G401 (cell line): Measurements from ENCODE around the gene CMTM1. TPM values are rescaled to one million over a fixed set of nuclear protein-coding genes. Genes with fewer than 3 reads are reported as not detected.
"Not testable (repeated sequence)": the region's sequence is repeated elsewhere in the genome, so short reads cannot be mapped to it uniquely, and the experiment has no call there.

Experiments
- DNase-seq: peaks from one replicate; pipeline ENCODE4 v3.0.0-alpha.2; 2015; ENCODE audit warnings: low spot score
- in situ Hi-C: cut with HindIII; loops from 2 replicates; pipeline ENCODE4 v1.10.0; 2016; ENCODE audit warnings: low sequenced_read_pairs, mixed read lengths
- total RNA-seq: library from RNA; depleted of rRNA; stranded (reverse); fragments of >200 nt; shearing (Covaris generic); gene quantifications from 2 replicates; pipeline ENCODE4 v1.2.3, GENCODE V29; 2014

CMTM1 gene
- total RNA-seq, 1 experiment from 2014 or later = 3.1 TPM

DNA sequence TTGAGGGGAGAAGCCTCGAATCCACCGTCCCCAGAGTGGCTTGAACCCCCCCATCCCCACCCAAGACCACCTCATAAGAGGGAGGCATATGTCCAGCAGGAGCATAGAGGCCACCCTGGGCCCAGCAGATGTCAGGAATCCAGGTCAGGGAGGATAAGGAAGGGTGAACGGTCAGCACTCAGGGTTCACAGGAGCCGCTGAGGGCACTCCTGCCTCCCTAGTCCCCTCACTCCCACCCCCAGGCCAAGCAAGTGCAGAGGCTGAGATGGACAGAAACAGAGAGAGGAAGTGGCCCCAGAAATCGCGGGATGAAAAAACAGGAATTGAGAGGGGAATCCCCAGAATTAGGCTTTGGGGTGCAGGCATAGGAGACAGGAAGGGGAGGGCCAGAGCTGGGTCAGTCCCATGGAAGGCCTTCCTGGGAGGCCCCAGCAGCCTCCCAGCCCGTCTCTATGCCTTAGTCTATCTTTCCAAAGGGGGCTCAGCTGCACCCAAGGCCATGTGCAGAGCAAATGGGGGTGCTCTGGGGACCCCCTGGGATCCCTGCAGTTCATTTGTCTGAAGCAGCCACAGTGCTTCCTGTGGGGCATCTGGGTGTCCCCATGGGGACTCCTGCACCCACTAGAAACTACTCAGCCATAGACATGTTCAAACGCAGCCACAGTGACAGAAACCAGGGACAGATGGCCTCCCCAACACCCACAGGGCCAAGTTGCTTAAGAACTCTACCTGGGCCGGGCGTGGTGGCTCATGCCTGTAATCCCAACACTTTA, 39.9 kb downstream of the CMTM1 start:
- in situ Hi-C loops = no loop called here
- DNase-seq = no peak

DNA sequence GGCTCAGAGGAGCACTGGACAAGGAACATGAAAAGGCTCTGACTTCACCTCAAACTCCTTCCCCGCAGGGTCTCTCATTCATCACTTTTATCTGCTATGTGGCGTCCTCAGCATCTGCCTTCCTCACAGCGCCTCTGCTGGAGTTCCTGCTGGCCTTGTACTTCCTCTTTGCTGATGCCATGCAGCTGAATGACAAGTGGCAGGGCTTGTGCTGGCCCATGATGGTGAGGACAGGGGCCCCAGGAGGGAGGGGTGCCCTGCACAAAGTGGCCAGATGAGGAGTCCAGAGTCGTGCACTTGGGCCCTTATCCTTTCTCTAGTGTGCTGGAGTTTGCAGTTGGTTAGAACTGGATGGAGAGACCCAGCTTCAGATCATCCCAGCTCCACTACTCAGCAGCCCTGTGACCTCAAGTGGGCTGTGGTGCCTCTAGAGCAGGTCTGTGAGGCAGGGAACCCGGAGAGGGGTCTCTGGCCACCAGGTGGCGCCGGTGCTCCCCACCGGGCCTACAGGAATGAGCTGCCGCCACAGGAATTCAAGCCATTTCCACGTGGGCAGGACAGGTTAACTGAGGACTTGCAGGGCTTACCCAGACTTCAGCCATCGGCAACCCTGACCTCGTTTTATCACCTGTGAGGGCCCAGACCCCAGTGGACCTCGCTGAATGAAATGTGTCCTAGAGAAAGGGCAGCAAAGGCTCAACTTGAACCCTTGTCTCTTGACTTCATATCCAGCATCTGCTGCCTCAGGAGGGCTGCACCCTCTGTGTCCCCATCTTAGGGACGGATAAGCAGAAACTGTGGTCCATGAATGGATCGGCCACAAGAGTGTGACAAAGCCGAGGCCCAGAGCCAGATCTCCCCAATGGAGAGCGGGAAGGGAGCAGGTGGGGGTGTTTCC, 42.3 kb downstream of the CMTM1 start:
- in situ Hi-C loops = no loop called here
- peak; percentile 84 for DNase-seq

- in situ Hi-C loops = no loop called here
- no peak for DNase-seq
Measured at GRCh38 chr16:66609139-66609510, 42.9 kb downstream of the CMTM1 start.

DNA sequence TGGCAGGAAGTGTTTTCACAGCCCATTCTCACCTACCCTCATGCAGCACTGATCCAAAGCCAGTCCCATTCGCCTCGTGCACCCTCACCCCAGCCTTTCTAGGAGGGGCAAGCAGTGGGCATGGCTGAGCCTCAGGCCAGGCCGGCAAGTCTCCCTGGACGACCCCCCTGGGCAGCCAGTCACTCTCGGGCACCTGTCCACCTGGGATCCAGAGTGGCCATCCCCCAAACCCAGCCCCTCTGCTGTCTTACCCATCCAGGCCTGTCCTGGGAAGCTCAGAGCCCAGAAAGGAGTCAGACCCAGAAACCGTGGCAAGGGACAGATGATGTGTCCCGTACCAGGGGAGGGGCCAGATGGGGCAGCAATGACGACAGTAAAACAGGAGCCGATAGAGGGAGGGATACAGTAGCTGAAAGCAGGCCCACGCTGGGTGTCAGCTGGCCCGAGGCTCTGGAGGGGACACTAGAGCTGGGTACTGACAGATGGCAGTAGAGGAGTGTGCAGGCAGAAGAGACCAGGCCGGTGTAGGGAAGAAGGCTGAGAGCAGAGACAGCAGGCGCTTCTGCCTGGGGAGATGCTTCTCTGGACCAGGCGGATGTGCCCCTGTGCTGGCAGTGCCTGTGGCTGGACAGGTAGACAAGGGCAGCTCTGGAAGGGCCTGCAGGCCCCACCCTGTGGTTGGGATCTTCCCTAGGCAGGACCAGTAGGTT, 44.0 kb downstream of the CMTM1 start:
- in situ Hi-C loops = no loop called here
- peak; percentile 67 for DNase-seq

DNA sequence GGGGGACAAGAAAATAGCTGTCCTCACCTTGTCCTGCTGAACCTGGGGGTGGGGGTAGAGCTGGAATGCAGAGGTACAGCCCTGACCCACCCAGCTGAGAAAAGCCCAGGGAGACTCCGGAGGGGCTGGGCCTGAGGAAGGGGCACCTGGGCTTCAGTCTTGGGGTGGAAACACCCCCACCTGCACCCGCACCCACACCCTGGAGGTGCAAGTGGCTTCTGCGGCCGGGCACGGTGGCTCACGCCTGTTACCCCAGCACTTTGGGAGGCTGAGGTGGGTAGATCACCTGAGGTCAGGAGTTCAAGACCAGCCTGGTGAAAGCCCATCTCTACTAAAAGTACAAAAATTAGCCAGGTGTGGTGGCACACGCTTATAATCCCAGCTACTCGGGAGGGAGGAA, 45.7 kb downstream of the CMTM1 start:
- DNase-seq, in situ Hi-C loops: not testable (repeated sequence)

DNA sequence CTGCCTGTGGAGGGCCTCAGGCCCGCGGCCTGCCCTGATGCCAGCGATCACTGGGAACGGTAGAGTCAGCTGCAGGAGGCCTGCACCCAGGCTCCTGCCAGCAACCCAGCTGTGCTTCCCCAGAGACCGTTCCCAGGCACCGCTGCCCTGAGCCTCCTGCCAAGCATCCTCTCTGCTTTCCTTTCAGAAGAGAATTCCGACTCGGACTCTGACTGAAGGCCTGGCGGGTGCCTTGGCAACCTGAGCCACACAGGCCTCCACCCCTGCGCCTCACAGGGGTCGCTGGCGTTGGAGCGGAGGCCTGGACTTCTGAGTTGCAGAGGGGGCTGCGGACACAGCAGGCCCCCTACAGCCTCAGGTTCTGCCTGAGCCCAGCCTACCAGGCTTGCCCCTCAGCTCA, 46.2 kb downstream of the CMTM1 start:
- DNase-seq = peak; percentile 17
- in situ Hi-C loops = no loop called here

DNA sequence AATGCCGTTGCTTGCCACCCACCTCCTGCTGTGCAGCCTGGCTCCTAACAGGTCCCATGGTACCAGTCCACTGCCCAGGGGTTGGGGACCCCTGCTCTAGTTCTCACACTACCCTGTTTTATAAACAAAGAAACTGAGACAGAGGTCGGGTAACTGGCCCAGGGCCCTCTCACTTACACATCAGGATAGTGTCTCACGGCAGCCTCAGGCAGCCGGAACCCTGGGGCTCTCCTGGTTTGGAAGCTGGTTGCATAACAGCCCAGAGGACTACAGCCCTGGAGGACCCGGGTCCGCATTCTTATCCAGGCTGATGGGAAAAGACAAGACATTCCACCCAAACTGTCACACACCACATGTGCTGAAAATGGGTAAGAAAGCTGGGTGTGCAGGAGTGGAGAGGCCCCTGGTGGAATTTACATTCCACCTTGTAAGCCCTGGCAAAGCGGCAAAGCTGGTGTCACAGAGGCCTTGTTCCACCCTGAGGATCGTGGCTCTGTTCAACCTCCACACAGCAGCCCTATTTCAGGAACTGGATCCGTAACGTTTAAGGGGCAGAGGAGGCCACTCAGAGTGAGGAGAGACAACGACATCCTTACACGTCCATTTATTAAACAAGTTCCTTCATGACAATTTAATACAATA, 48.0 kb downstream of the CMTM1 start:
- no peak for DNase-seq
- in situ Hi-C loops = no loop called here

GRCh38 chr16:66616169-66616568, 49.9 kb downstream of the CMTM1 start:
- no peak for DNase-seq
- in situ Hi-C loops = no loop called here

GRCh38 chr16:66616592-66616991, 50.4 kb downstream of the CMTM1 start:
- no peak for DNase-seq
- in situ Hi-C loops = no loop called here

DNA sequence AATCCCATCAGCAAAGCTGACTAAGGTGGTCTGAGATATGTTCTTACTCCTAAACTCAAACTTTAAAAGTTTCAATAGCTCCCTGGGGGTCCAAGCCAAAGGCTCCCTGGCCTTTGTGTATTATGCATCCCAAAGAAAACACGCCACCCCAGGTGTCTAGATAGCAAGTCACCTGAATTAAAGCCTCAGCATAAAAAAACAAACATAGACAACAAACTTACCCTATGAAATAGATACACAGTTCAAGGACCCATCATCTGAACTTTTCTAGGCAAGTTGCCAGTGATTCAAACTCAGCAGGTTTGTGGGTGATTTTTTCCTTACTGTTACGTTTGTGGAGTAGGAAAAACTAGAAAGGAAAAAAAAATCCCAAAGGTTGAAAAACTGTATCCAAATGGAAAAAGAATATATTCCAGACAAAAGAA, 50.8 kb downstream of the CMTM1 start:
- in situ Hi-C loops = no loop called here
- no peak for DNase-seq

- DNase-seq = no peak
- in situ Hi-C loops = no loop called here
Measured at GRCh38 chr16:66617728-66618127, 51.5 kb downstream of the CMTM1 start.

DNA sequence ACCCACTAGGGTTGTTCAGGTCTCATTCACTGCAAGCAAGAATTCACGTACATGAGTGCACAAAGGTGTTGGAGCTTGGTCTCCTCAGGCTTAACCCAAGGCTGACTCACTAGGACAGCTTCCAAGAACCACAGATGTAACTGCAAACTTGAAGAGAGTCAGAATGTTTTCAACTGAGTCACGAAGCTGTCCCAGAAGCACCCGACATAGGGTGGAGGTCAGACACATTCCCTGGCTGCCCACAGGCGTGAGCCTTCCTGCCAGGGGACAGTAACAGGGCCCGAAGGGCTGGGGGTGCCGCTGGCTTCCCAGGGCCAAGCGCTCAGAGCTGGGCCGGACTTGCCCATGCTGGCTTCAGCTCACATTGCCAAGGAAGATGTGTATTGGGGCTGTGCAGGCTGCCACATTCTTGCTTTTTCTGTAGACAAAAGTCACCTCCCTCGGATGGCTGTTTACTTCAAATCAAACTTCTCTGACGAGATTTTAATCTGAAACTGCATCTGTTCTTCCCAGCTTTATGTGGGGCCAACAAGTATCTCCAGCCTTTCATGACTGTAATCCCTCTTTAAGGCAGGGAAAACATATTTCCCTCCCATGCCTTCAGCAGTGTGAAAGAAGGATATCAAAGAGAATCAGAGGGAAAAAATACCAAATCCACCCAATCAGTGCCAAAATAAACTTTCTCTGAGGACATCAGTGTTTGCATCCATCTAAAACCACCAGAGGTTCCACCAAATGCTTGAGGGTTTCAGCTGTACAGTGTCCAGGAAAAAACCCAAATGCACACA, 52.5 kb downstream of the CMTM1 start:
- no peak for DNase-seq
- in situ Hi-C loops = no loop called here

DNA sequence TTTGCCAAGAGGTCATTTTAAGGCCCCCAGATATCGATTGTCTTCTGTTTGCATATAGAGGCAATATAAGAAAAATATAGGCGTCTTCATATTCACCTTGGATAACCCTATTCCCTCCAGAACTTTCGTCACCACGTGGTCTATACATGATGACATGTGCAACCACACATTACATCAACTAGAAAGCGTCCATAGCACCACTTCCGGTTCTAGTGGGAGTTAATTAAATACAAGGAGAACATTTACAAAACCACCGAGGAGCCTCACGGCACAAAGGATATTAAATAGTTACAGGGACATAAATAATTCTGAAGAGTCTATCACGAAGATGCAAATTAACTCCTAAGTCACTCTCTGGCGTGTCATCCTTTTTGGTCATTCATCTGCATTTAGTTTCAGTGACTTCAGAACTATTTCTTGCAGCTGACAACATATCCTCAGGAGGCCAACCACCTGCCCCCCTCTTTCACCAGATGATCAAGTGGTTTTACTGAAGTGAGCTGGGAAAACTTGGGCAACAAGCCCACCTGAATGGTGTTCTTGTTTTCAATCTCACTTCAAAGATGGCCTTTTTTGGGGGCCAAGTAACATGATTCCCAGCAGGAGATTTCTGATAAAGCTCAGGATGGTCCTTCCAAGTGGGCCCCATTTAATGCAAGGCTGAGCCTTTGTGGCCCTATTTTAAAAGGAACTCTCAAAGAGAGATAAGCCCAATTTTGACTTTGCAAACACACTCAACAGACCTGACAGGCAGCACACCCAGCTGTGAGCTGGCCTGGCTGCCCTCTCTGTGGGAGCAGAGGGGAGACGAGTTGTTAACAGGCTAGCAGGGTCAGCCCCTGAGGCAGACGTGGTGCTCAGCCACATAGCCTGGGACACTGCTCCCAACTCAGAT, 53.5 kb downstream of the CMTM1 start:
- in situ Hi-C loops = no loop called here
- no peak for DNase-seq

DNA sequence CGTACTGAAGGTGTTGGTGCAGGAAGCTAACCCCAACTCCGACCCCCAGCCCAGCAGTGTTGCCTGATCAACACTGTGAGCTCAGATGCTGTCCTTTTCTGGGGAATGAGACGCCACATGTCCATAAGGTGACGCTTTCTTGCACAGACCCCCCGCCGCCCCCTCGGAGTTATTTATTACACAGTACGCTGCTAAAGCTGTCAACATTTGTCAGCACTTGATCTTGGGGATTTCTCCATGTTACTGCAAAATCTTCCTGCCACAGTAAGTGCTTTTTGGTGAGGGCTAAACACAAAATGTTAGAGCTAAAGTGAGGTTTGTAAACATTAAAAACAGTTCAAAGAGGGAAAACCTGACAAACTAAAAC, 54.2 kb downstream of the CMTM1 start:
- in situ Hi-C loops = no loop called here
- no peak for DNase-seq

- DNase-seq = no peak
- in situ Hi-C loops = no loop called here
Measured at GRCh38 chr16:66621973-66622372, 55.7 kb downstream of the CMTM1 start.

- DNase-seq = no peak
- in situ Hi-C loops = no loop called here
Measured at GRCh38 chr16:66622863-66623262, 56.6 kb downstream of the CMTM1 start.

- in situ Hi-C loops = no loop called here
- DNase-seq = no peak
Measured at GRCh38 chr16:66623755-66624154, 57.5 kb downstream of the CMTM1 start.
